ENCODE measurements around the gene ANKRD18A. TPM values are rescaled to one million over a fixed set of nuclear protein-coding genes. Genes with fewer than 3 reads are reported as not detected.
"Not testable (repeated sequence)": the region's sequence is repeated elsewhere in the genome, so short reads cannot be mapped to it uniquely, and the experiment has no call there.

Gene ANKRD18A
- total and polyA plus RNA-seq, 10 of the 15 experiments (the other 5 are each of a cell fraction or from before 2014, with no cell fraction given), result 0.37 TPM; not detected in 9

DNA sequence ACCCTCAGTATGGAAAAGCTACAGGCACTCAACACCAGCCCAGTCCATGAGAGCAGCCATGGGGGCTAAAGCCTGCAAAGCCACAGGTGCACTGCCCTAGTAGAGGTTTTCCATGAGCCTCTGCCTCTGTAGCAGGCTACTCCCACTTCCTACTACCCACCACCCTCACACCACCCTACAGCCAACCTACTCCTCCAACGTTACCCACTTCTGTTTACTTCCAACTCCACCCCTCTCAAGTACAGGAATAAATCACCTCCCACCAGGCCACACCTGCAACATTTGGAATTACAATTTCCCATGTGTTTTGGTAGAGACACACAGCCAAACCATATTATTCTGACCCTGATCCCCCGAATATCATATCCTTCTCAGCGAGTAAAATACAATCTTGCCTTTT is 61.2 kb downstream of the ANKRD18A start:
- H4K20me1 ChIP-seq (ENCODE audit: control insufficient read depth, insufficient read depth); H3K27ac ChIP-seq (ENCODE audit: control insufficient read depth, insufficient read depth); H3K4me3 ChIP-seq; CTCF ChIA-PET; DNase-seq (ENCODE audit: low read depth, low spot score); H3K9ac ChIP-seq (ENCODE audit: control insufficient read depth, insufficient read depth, low read length); H3K79me2 ChIP-seq (ENCODE audit: control insufficient read depth, insufficient read depth, low read length); H3K4me1 ChIP-seq (ENCODE audit: control insufficient read depth, insufficient read depth, low read length); POLR2A ChIA-PET; BruUV-seq (replicated peaks); SMC1A ChIA-PET (ENCODE audit: uncharacterized antibody, unreplicated experiment); H3K36me3 ChIP-seq (ENCODE audit: control insufficient read depth in 2 of 2, insufficient read depth in 2 of 2, low read length in 1 of 2); RAD21 ChIA-PET (ENCODE audit: unreplicated experiment); H3K4me2 ChIP-seq (ENCODE audit: control insufficient read depth, insufficient read depth); H2AFZ ChIP-seq (ENCODE audit: control insufficient read depth, low read depth, low read length); in situ Hi-C loops (cut with MboI); H3K9me3 ChIP-seq (replicated peaks; ENCODE audit: control insufficient read depth, insufficient read depth, low read length); H3K27me3 ChIP-seq (replicated peaks in 1 of 2; ENCODE audit: control insufficient read depth in 2 of 2, insufficient read depth in 2 of 2, low read length in 1 of 2); ATAC-seq; intact Hi-C loops (cut with micrococcal nuclease; ENCODE audit: unreplicated experiment); FAIRE-seq: not testable (repeated sequence)
- WGBS (ENCODE audit: insufficient coverage, insufficient replicate concordance, low lambda C conversion rate, missing lambda C conversion rate), result 0% methylated on average over 2 of the region's 3 CpGs

DNA sequence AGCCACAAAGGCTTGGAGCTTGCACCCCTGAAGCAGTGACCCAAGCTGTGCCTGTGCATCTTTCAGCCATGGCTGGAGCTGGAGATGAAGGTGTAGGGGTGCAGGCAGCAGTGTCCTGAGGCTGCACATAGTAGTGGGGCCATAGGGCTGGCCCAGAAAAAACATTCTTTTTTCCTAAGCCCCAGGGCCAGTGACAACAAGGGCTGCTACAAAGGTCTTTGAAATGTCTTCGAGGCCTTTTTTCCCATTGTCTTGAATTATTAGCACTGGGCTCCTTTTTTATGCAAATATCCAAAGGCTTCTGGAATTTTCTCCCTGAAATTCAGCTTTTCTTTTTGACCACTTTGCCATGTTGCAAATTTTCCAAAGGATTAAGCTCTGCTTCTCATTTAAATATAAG is 62.6 kb downstream of the ANKRD18A start:
- SMC1A ChIA-PET (ENCODE audit: uncharacterized antibody, unreplicated experiment); H3K27me3 ChIP-seq (replicated peaks in 1 of 2; ENCODE audit: control insufficient read depth in 2 of 2, insufficient read depth in 2 of 2, low read length in 1 of 2); H3K9me3 ChIP-seq (replicated peaks; ENCODE audit: control insufficient read depth, insufficient read depth, low read length); intact Hi-C loops (cut with micrococcal nuclease; ENCODE audit: unreplicated experiment); ATAC-seq; FAIRE-seq; in situ Hi-C loops (cut with MboI); H3K79me2 ChIP-seq (ENCODE audit: control insufficient read depth, insufficient read depth, low read length); H3K9ac ChIP-seq (ENCODE audit: control insufficient read depth, insufficient read depth, low read length); POLR2A ChIA-PET; H3K36me3 ChIP-seq (ENCODE audit: control insufficient read depth in 2 of 2, insufficient read depth in 2 of 2, low read length in 1 of 2); RAD21 ChIA-PET (ENCODE audit: unreplicated experiment); H3K27ac ChIP-seq (ENCODE audit: control insufficient read depth, insufficient read depth); H4K20me1 ChIP-seq (ENCODE audit: control insufficient read depth, insufficient read depth); H2AFZ ChIP-seq (ENCODE audit: control insufficient read depth, low read depth, low read length); H3K4me3 ChIP-seq; BruUV-seq (replicated peaks); DNase-seq (ENCODE audit: low read depth, low spot score); H3K4me1 ChIP-seq (ENCODE audit: control insufficient read depth, insufficient read depth, low read length); CTCF ChIA-PET; H3K4me2 ChIP-seq (ENCODE audit: control insufficient read depth, insufficient read depth): not testable (repeated sequence)
- 0% methylated on average over 1 of the region's 1 CpG for WGBS (ENCODE audit: insufficient coverage, insufficient replicate concordance, low lambda C conversion rate, missing lambda C conversion rate)

DNA sequence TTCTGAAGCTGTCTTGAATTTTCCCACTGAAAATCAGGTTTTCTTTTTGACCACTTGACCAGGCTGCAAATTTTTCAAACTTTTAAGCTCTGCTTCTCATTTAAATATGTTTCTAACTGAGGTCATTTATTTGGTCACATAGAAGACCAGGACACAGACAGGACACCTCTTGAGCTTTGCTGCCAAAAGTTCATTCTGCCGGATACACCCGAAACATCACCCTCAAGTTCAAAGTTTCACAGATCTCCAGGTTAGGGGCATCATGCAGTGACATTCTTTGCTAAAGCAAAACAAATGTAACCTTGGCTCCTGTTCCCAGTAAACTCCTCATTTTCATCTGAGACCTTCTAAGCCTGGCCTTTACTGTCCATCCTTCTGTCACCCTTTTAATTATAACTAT is 65.4 kb downstream of the ANKRD18A start:
- H3K36me3 ChIP-seq (ENCODE audit: control insufficient read depth in 2 of 2, insufficient read depth in 2 of 2, low read length in 1 of 2); BruUV-seq (replicated peaks); H3K4me2 ChIP-seq (ENCODE audit: control insufficient read depth, insufficient read depth); H3K27me3 ChIP-seq (replicated peaks in 1 of 2; ENCODE audit: control insufficient read depth in 2 of 2, insufficient read depth in 2 of 2, low read length in 1 of 2); H4K20me1 ChIP-seq (ENCODE audit: control insufficient read depth, insufficient read depth); H3K9me3 ChIP-seq (replicated peaks; ENCODE audit: control insufficient read depth, insufficient read depth, low read length); H2AFZ ChIP-seq (ENCODE audit: control insufficient read depth, low read depth, low read length); H3K27ac ChIP-seq (ENCODE audit: control insufficient read depth, insufficient read depth); intact Hi-C loops (cut with micrococcal nuclease; ENCODE audit: unreplicated experiment); H3K4me3 ChIP-seq; SMC1A ChIA-PET (ENCODE audit: uncharacterized antibody, unreplicated experiment); FAIRE-seq; H3K9ac ChIP-seq (ENCODE audit: control insufficient read depth, insufficient read depth, low read length); DNase-seq (ENCODE audit: low read depth, low spot score); in situ Hi-C loops (cut with MboI); CTCF ChIA-PET; POLR2A ChIA-PET; H3K4me1 ChIP-seq (ENCODE audit: control insufficient read depth, insufficient read depth, low read length); ATAC-seq; H3K79me2 ChIP-seq (ENCODE audit: control insufficient read depth, insufficient read depth, low read length); RAD21 ChIA-PET (ENCODE audit: unreplicated experiment): not testable (repeated sequence)
- WGBS (ENCODE audit: insufficient coverage, insufficient replicate concordance, low lambda C conversion rate, missing lambda C conversion rate), result 90% methylated on average over 2 of the region's 2 CpGs

DNA sequence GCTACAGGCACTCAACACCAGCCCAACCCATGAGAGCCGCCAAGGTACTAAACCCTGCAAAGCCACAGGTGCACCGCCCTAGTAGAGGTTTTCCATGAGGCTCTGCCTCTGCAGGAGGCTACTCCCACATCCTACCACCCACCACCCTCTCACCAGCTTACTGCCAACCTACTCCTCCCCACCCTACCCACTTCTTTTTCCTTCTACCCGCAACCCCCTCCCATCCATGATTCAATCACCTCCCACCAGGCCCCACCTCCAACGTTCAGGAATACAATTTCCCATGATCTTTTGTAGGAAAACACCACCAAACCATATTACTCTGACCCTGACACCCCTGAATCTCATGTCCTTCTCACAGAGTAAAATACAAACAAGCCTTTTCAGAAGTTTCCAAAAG is 67.4 kb downstream of the ANKRD18A start:
- ATAC-seq; FAIRE-seq; H3K9me3 ChIP-seq (replicated peaks; ENCODE audit: control insufficient read depth, insufficient read depth, low read length); H3K4me2 ChIP-seq (ENCODE audit: control insufficient read depth, insufficient read depth); BruUV-seq (replicated peaks); DNase-seq (ENCODE audit: low read depth, low spot score); H3K9ac ChIP-seq (ENCODE audit: control insufficient read depth, insufficient read depth, low read length); H2AFZ ChIP-seq (ENCODE audit: control insufficient read depth, low read depth, low read length); H3K27me3 ChIP-seq (replicated peaks in 1 of 2; ENCODE audit: control insufficient read depth in 2 of 2, insufficient read depth in 2 of 2, low read length in 1 of 2); H3K79me2 ChIP-seq (ENCODE audit: control insufficient read depth, insufficient read depth, low read length); POLR2A ChIA-PET; H3K27ac ChIP-seq (ENCODE audit: control insufficient read depth, insufficient read depth); H3K4me3 ChIP-seq; H3K36me3 ChIP-seq (ENCODE audit: control insufficient read depth in 2 of 2, insufficient read depth in 2 of 2, low read length in 1 of 2); CTCF ChIA-PET; H4K20me1 ChIP-seq (ENCODE audit: control insufficient read depth, insufficient read depth); RAD21 ChIA-PET (ENCODE audit: unreplicated experiment); intact Hi-C loops (cut with micrococcal nuclease; ENCODE audit: unreplicated experiment); in situ Hi-C loops (cut with MboI); SMC1A ChIA-PET (ENCODE audit: uncharacterized antibody, unreplicated experiment); H3K4me1 ChIP-seq (ENCODE audit: control insufficient read depth, insufficient read depth, low read length): not testable (repeated sequence)
- 25% methylated on average over 4 of the region's 4 CpGs for WGBS (ENCODE audit: insufficient coverage, insufficient replicate concordance, low lambda C conversion rate, missing lambda C conversion rate)

Data from GM12878 (cell line).